K562 (cell line): ENCODE data around the gene NTRK2. TPM values are rescaled to one million over a fixed set of nuclear protein-coding genes. Genes with fewer than 3 reads are reported as not detected.

Source experiments
- ATAC-seq: fragments of 200-7000 bp; cut with Tn5 transposase; 3 replicates; pipeline ENCODE4 v1.9.1; 2020; ENCODE audit warnings: moderate library complexity
- BruUV-seq: library from RNA; stranded (reverse); fragments of 400-500 nt; replicated peaks from 2 replicates; lab custom pipeline; 2021; lab: Mats Ljungman, UMichigan
- CTCF ChIA-PET: fragments of 300-600 bp; formaldehyde crosslinking; extraction: SDS; loops from one replicate; lab custom pipeline; 2021; ENCODE audit warnings: low intra/inter-chr PET ratio; lab: Yijun Ruan, JAX
- POLR2A ChIA-PET: fragments of 300-600, 350-650 bp; sonication (Branson Sonifier 250); formaldehyde crosslinking; extraction: SDS; loops from one replicate; lab custom pipeline; 2021; ENCODE audit warnings: antibody characterized with exemption, inconsistent platforms; lab: Yijun Ruan, JAX
- DNase-seq, 4 experiments: peaks; one replicate each; pipeline versions ENCODE4 v3.0.0 to v3.0.0-alpha.2; 2011 to 2018; ENCODE audit warnings: low spot score in 3 of 4, mixed read lengths in 3 of 4; ENCODE audit errors: extremely low read depth in 1 of 4
- FAIRE-seq: peaks from 2 replicates; lab custom pipeline; 2011; peaks lifted over from hg19 to GRCh38; lab: Jason Lieb, UNC
- H2AFZ ChIP-seq: 2 replicates; pipeline ENCODE4 v1.6.0; 2011; ENCODE audit warnings: low read depth, low read length, control low read depth, inconsistent platforms
- H3K27ac ChIP-seq: fragments of 200-600 bp; 3 replicates; pipeline ENCODE4 v1.8.0; 2011; ENCODE audit warnings: low read depth, mild to moderate bottlenecking, control low read depth, inconsistent platforms, low read length, moderate library complexity, mixed read lengths; ENCODE audit errors: extremely low read depth
- H3K27me3 ChIP-seq, 2 experiments: fragments of 300-600 bp in 1 of 2; 2 replicates in 1 of 2; 3 replicates in 1 of 2; pipeline versions ENCODE4 v1.6.0 to v1.8.0; 2011; ENCODE audit warnings: inconsistent platforms in 2 of 2, low read length in 2 of 2, mild to moderate bottlenecking in 1 of 2, mixed read lengths in 1 of 2, moderate library complexity in 1 of 2; ENCODE audit not compliant: control insufficient read depth in 2 of 2, insufficient read depth in 2 of 2
- H3K36me3 ChIP-seq: fragments of 300-600 bp; 3 replicates; pipeline ENCODE4 v1.8.0; 2011; ENCODE audit warnings: mild to moderate bottlenecking, low read length, inconsistent platforms; ENCODE audit not compliant: control insufficient read depth, insufficient read depth
- H3K4me1 ChIP-seq, 2 experiments: fragments of 200-600 bp in 1 of 2; replicated peaks in 1 of 2; 2 replicates in 1 of 2; 3 replicates in 1 of 2; pipeline versions ENCODE4 v1.5.1 to v1.8.0; 2011; ENCODE audit warnings: inconsistent platforms in 2 of 2, low read length in 2 of 2, mild to moderate bottlenecking in 1 of 2, mixed read lengths in 1 of 2, moderate library complexity in 1 of 2; ENCODE audit not compliant: control insufficient read depth in 2 of 2, insufficient read depth in 2 of 2
- H3K4me2 ChIP-seq: 2 replicates; pipeline ENCODE4 v1.6.1; 2011; ENCODE audit warnings: low read length, control low read depth, inconsistent platforms, mixed read lengths; ENCODE audit not compliant: insufficient read depth
- H3K4me3 ChIP-seq: fragments of 200-600 bp; sonication (generic), shearing (Covaris generic); 2 replicates; pipeline ENCODE4 v1.5.1; 2016; ENCODE audit warnings: control low read depth, inconsistent platforms
- H3K79me2 ChIP-seq: fragments of 200-600 bp; 3 replicates; pipeline ENCODE4 v1.8.0; 2011; ENCODE audit warnings: low read length, inconsistent platforms; ENCODE audit not compliant: control insufficient read depth, insufficient read depth
- H3K9ac ChIP-seq, 2 experiments: 2 replicates each; pipeline versions ENCODE4 v1.6.0 to v1.6.1; 2011; ENCODE audit warnings: low read depth in 2 of 2, low read length in 2 of 2, control low read depth in 1 of 2, inconsistent platforms in 1 of 2, mild to moderate bottlenecking in 1 of 2, mixed read lengths in 1 of 2; ENCODE audit not compliant: insufficient read depth in 1 of 2
- H3K9me1 ChIP-seq: one replicate; pipeline ENCODE4 v1.6.0; 2011; ENCODE audit warnings: inconsistent platforms, mild to moderate bottlenecking, low read length, moderate library complexity; ENCODE audit not compliant: control insufficient read depth, insufficient read depth
- H3K9me3 ChIP-seq: replicated peaks from 2 replicates; pipeline ENCODE4 v1.5.1; 2011; ENCODE audit warnings: low read depth, low read length, inconsistent platforms; ENCODE audit not compliant: control insufficient read depth, insufficient read depth
- H4K20me1 ChIP-seq: replicated peaks from 2 replicates; pipeline ENCODE4 v1.6.1; 2011; ENCODE audit warnings: low read length, inconsistent platforms, mixed read lengths; ENCODE audit not compliant: control insufficient read depth, insufficient read depth
- CTCFL ChIP-seq: IDR thresholded peaks from 2 replicates; pipeline ENCODE4 v1.6.1; 2011; ENCODE audit warnings: borderline replicate concordance, low read depth, mild to moderate bottlenecking, moderate library complexity, low read length; ENCODE audit not compliant: insufficient read depth, poor library complexity, severe bottlenecking
- EZH2 ChIP-seq: IDR thresholded peaks from 2 replicates; pipeline ENCODE4 v1.6.1; 2012; ENCODE audit warnings: low read depth, mild to moderate bottlenecking, inconsistent platforms, low read length, borderline replicate concordance
- FIP1L1 ChIP-seq: fragments of 200-400 bp; formaldehyde crosslinking; IDR thresholded peaks from 2 replicates; pipeline ENCODE4 v1.6.1; 2018; ENCODE audit warnings: mild to moderate bottlenecking, low read depth, low read length; ENCODE audit not compliant: poor library complexity, severe bottlenecking
- HDAC2 ChIP-seq: fragments of 450-650 bp; IDR thresholded peaks from 2 replicates; pipeline ENCODE4 v1.6.1; 2016; ENCODE audit warnings: mild to moderate bottlenecking
- HMG20B ChIP-seq: fragments of 250-450 bp; sonication (Bioruptor Pico); IDR thresholded peaks from 2 replicates; pipeline ENCODE4 v1.5.0; 2021; ENCODE audit warnings: mild to moderate bottlenecking
- LEF1 ChIP-seq: fragments of 450-650 bp; IDR thresholded peaks from 2 replicates; pipeline ENCODE4 v1.6.1; 2016; ENCODE audit warnings: mild to moderate bottlenecking
- MYC ChIP-seq, 2 experiments: fragments of 250-450 bp in 1 of 2; sonication (Bioruptor Pico) in 1 of 2; IDR thresholded peaks; 2 replicates each; pipeline versions ENCODE4 v1.5.1 to v1.6.1; 2012 to 2021; ENCODE audit warnings: low read depth in 2 of 2, borderline replicate concordance in 1 of 2, improper control_type of control experiment in 1 of 2, low read length in 1 of 2, mild to moderate bottlenecking in 1 of 2, moderate library complexity in 1 of 2
- NR3C1 ChIP-seq: sonication (generic); formaldehyde crosslinking; IDR thresholded peaks from 2 replicates; pipeline ENCODE4 v1.8.1; 2022; ENCODE audit warnings: missing genetic modification reagents
- PML ChIP-seq: IDR thresholded peaks from 2 replicates; pipeline ENCODE4 v1.6.1; 2012; ENCODE audit warnings: low read length, inconsistent platforms
- POU5F1 ChIP-seq: fragments of 150-350 bp; IDR thresholded peaks from 2 replicates; pipeline ENCODE4 v1.6.1; 2014; ENCODE audit warnings: borderline replicate concordance, low read length, low read depth, mild to moderate bottlenecking; ENCODE audit not compliant: partially characterized antibody
- RCOR1 ChIP-seq, 2 experiments: IDR thresholded peaks; 2 replicates each; pipeline ENCODE4 v1.6.1; 2012; ENCODE audit warnings: low read depth in 2 of 2, low read length in 2 of 2, borderline replicate concordance in 1 of 2, improper control_type of control experiment in 1 of 2
- STAT5B ChIP-seq: fragments of 250-450 bp; sonication (Bioruptor Pico); IDR thresholded peaks from 2 replicates; pipeline ENCODE4 v1.8.0; 2021; ENCODE audit warnings: mild to moderate bottlenecking, inconsistent platforms
- TAF7 ChIP-seq: fragments of 450-650 bp; IDR thresholded peaks from 2 replicates; pipeline ENCODE4 v1.6.1; 2016; ENCODE audit warnings: missing genetic modification characterization, missing compliant biosample characterization
- TAF9B ChIP-seq: fragments of 450-650 bp; IDR thresholded peaks from 2 replicates; pipeline ENCODE4 v1.6.1; 2018; ENCODE audit warnings: mild to moderate bottlenecking; ENCODE audit not compliant: partially characterized antibody
- TCF3 ChIP-seq: sonication (generic); formaldehyde crosslinking; IDR thresholded peaks from 2 replicates; pipeline ENCODE4 v1.4.0; 2020; ENCODE audit warnings: mild to moderate bottlenecking, missing genetic modification reagents
- TSHZ1 ChIP-seq: fragments of 250-450 bp; sonication (Bioruptor Pico); IDR thresholded peaks from 2 replicates; pipeline ENCODE4 v1.4.0; 2020; ENCODE audit warnings: mild to moderate bottlenecking, moderate library complexity
- ZNF165 ChIP-seq: fragments of 250-450 bp; sonication (Bioruptor Pico); IDR thresholded peaks from 2 replicates; pipeline ENCODE4 v1.4.0; 2020; ENCODE audit warnings: borderline replicate concordance
- ZNF23 ChIP-seq: fragments of 250-450 bp; sonication (Bioruptor Pico); IDR thresholded peaks from 2 replicates; pipeline ENCODE4 v1.4.0; 2020; ENCODE audit warnings: mild to moderate bottlenecking
- ZNF384 ChIP-seq: IDR thresholded peaks from 2 replicates; pipeline ENCODE4 v1.6.1; 2012; ENCODE audit warnings: low read depth, low read length, improper control_type of control experiment
- ZNF41 ChIP-seq: fragments of 250-450 bp; sonication (Bioruptor Pico); conservative IDR thresholded peaks from 2 replicates; pipeline ENCODE4 v1.4.0; 2020; ENCODE audit warnings: mild to moderate bottlenecking
- WGBS: fragments of 100-300 bp; shearing (Covaris generic); methylation state at CpG from one replicate; pipeline ENCODE4 v1.1.6; 2016; ENCODE audit warnings: low coverage, mixed read lengths; ENCODE audit not compliant: insufficient coverage; ENCODE audit errors: missing lambda C conversion rate; 5-methylcytosine and 5-hydroxymethylcytosine counted together
- in situ Hi-C: fragments of 300-500 bp; cut with MboI; formaldehyde crosslinking; loops from 4 replicates; pipeline ENCODE4 v1.15.0; 2018; ENCODE audit warnings: inconsistent platforms, mixed read lengths
- intact Hi-C: fragments of 100-400 bp; cut with micrococcal nuclease; formaldehyde crosslinking; loops from 2 replicates; pipeline ENCODE4 v1.14.2; 2022
- polyA plus RNA-seq, 8 experiments: library from polyadenylated mRNA; depleted of rRNA in 4 of 8; stranded (reverse) in 5 of 8; unstranded in 3 of 8; fragments of >200 nt; fragmentation: Nextera tagmentation in 2 of 8; fragmentation: Illumina TruSeq in 1 of 8; extraction: Ambion mirVana in 2 of 8; extraction: Trizol in 1 of 8; gene quantifications; 2 replicates each; pipeline versions ENCODE4 v1.2.1 to v1.2.3, GENCODE V29; 2011 to 2014; ENCODE audit warnings: inconsistent platforms in 1 of 8, missing spikeins in 1 of 8
- total RNA-seq, 7 experiments: library from RNA; depleted of rRNA in 6 of 7; stranded (reverse); fragments of >200 nt in 6 of 7; fragmentation: Illumina TruSeq in 2 of 7; extraction: Trizol in 2 of 7; gene quantifications; 2 replicates each; pipeline versions ENCODE4 v1.2.1 to v1.2.3, GENCODE V29; 2011 to 2021; ENCODE audit warnings: low replicate concordance in 1 of 7

Gene NTRK2
- total and polyA plus RNA-seq, 9 of the 15 experiments (the other 6 are each of a cell fraction or from before 2014, with no cell fraction given) = not detected

GRCh38 chr9:84751921-84752320 lies 82.4 kb downstream of the NTRK2 start:
- Histone ChIP-seq H3K9me3 (no peaks in the 10 kb centered on the region), H2AFZ (no peak overlapping the region), H3K27me3 (no peaks in the 10 kb centered on the region), H3K9me1 (no peaks in the 10 kb centered on the region), H3K36me3 (no peaks in the 10 kb centered on the region), H3K9ac (no peak overlapping the region), H3K4me2 (no peak overlapping the region), H4K20me1 (no peaks in the 10 kb centered on the region), H3K27ac (no peak overlapping the region), H3K4me3 (no peak overlapping the region), H3K4me1 (no peaks in the 10 kb centered on the region), H3K79me2 (no peaks in the 10 kb centered on the region)
- ATAC-seq (no peak), DNase-seq (no peak), FAIRE-seq (no peak)
- TF ChIP-seq NR3C1 (CRISPR knock-in tag) = no peak
- no peak for TF ChIP-seq ZNF384
- TF ChIP-seq ZNF165 (CRISPR knock-in tag) = no peak
- TF ChIP-seq MYC (IDR thresholded peaks at IDR 0.05; ENCODE audit: low read depth, low read length) = no peak
- no peak for TF ChIP-seq MYC (CRISPR knock-in tag; IDR thresholded peaks at IDR 0.05; ENCODE audit: borderline replicate concordance, low read depth)
- TF ChIP-seq ZNF23 (CRISPR knock-in tag) = no peak
- no peak for TF ChIP-seq FIP1L1
- TF ChIP-seq HMG20B (CRISPR knock-in tag) = no peak
- no peak for TF ChIP-seq RCOR1 (IDR thresholded peaks at IDR 0.05; ENCODE audit: borderline replicate concordance in 1 of 2, low read depth in 2 of 2, low read length in 2 of 2)
- no peak for TF ChIP-seq TAF9B
- TF ChIP-seq EZH2 = no peak
- TF ChIP-seq TSHZ1 = no peak
- TF ChIP-seq TCF3 = no peak
- no peak for TF ChIP-seq TAF7
- TF ChIP-seq HDAC2 = no peak
- TF ChIP-seq ZNF41 (CRISPR knock-in tag) = no peak
- TF ChIP-seq LEF1 = no peak
- TF ChIP-seq CTCFL = no peak
- no peak for TF ChIP-seq PML
- TF ChIP-seq STAT5B (CRISPR knock-in tag) = no peak
- TF ChIP-seq POU5F1 = no peak
- intact Hi-C loops = no loop called here
- in situ Hi-C loops = no loop called here
- ChIA-PET CTCF (no interaction called here), POLR2A (no interaction called here)
- BruUV-seq = no TSS peak
- WGBS = 3% methylated on average over 3 of the region's 3 CpGs
